ENCODE measurements around the gene ACO1. TPM values are rescaled to one million over a fixed set of nuclear protein-coding genes. Genes with fewer than 3 reads are reported as not detected.
A peak's percentile ranks its signal among the peaks of the same experiment; 100 is the strongest.

The ACO1 gene
- total RNA-seq: 10 to 100 TPM; 31.7 to 66.6 TPM

- H3K4me3 ChIP-seq: peak within 1 kb of the TSS; percentile 55 to 66
- peak; percentile 75 for DNase-seq (ENCODE audit: low spot score)
- WGBS: 2% methylated on average over 39 of the region's 73 CpGs
- no peaks in the 10 kb centered on the region for H3K9me3 ChIP-seq
- no peaks in the 10 kb centered on the region for H3K4me1 ChIP-seq (replicated peaks)
- H3K36me3 ChIP-seq: no peaks in the 10 kb centered on the region
- TF ChIP-seq POLR2A (IDR thresholded peaks at IDR 0.05) (peak; percentile 90), POLR2AphosphoS5 (IDR thresholded peaks at IDR 0.05) (peak; percentile 67)
- TF ChIP-seq, protein P1, sequence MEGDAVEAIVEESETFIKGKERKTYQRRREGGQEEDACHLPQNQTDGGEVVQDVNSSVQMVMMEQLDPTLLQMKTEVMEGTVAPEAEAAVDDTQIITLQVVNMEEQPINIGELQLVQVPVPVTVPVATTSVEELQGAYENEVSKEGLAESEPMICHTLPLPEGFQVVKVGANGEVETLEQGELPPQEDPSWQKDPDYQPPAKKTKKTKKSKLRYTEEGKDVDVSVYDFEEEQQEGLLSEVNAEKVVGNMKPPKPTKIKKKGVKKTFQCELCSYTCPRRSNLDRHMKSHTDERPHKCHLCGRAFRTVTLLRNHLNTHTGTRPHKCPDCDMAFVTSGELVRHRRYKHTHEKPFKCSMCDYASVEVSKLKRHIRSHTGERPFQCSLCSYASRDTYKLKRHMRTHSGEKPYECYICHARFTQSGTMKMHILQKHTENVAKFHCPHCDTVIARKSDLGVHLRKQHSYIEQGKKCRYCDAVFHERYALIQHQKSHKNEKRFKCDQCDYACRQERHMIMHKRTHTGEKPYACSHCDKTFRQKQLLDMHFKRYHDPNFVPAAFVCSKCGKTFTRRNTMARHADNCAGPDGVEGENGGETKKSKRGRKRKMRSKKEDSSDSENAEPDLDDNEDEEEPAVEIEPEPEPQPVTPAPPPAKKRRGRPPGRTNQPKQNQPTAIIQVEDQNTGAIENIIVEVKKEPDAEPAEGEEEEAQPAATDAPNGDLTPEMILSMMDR (IDR thresholded peaks at IDR 0.05): peak in 3 of 4 experiments; percentile 12 to 14 (median 13)
- intact Hi-C loops (cut with DNase I): loop anchor here (5.0 kb wide), 1 partner anchor 48 kb away; no protein-coding TSS in a partner anchor
- H3K27ac ChIP-seq: peak within 1 kb of the TSS; percentile 65 to 79
- no peaks in the 10 kb centered on the region for H3K27me3 ChIP-seq (replicated peaks; ENCODE audit: insufficient read depth)
Observed at GRCh38 chr9:32384364-32385151, at the start of gene ACO1. Gene ACO1, plus strand, starts transcription at chr9:32384643. Its CDS starts 20,864 bp downstream, at chr9:32405507.

DNA sequence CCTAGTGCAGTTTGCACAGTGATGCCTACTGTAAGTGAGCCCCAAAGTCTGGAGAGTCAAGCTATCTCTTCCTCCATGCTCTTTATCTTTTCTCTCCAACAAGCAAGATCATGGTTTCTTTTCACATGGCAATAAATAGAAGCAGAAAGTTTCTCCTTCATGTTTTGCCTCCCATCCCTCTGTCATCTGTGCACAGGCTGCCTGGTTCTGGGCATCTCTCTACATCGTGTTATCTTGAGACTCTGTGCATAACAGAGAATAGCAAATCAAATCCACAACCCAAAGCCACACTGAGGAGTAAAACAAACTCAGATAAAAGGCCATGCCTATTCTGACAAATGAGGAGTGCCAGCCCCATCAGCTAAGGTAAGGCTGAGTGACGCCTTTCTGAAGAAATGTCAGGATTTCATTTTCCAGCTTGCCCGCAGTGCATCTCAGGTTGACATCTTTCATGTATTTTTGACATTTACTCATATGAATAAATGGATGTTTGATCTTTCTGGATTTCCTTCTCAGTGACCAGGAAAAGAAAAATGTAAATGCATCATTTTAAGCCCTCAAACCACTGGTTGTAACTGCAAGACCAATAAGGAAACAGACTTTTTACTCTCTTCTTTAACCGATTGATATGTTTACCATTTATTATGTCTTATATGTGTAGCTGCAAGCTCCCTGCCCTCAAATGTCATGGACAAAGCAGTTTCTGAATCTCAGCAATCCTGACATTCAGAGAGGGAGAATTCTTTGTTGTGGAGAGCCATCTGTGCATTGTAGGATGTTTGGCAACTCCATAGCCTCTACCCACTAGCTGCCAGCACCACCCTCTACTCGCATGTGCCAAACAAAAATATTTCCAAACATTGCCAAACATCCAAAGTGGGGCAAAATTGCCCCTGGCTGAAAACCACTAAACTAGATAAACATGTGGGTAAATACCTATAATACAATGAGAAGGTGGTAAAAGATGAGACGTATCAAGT lies 49.2 kb upstream of the ACO1 start:
- H3K4me3 ChIP-seq: no peak overlapping the region
- intact Hi-C loops (cut with DNase I): no loop called here
- no peaks in the 10 kb centered on the region for H3K4me1 ChIP-seq (replicated peaks)
- TF ChIP-seq POLR2AphosphoS5 (IDR thresholded peaks at IDR 0.05): no peak
- TF ChIP-seq POLR2A (IDR thresholded peaks at IDR 0.05): no peak
- TF ChIP-seq, protein P1 (IDR thresholded peaks at IDR 0.05): no peak
- H3K27me3 ChIP-seq (replicated peaks; ENCODE audit: insufficient read depth): no peaks in the 10 kb centered on the region
- no peaks in the 10 kb centered on the region for H3K9me3 ChIP-seq
- H3K27ac ChIP-seq: no peak overlapping the region
- no peak for DNase-seq (ENCODE audit: low spot score)
- H3K36me3 ChIP-seq: no peaks in the 10 kb centered on the region
- 65% methylated on average over 6 of the region's 6 CpGs for WGBS

GRCh38 chr9:32339424-32339823 lies 45.0 kb upstream of the ACO1 start:
- TF ChIP-seq POLR2A (IDR thresholded peaks at IDR 0.05): no peak
- no peak for TF ChIP-seq POLR2AphosphoS5 (IDR thresholded peaks at IDR 0.05)
- TF ChIP-seq, protein P1 (IDR thresholded peaks at IDR 0.05): no peak
- WGBS: 81% methylated on average over 2 of the region's 2 CpGs
- Histone ChIP-seq H3K27ac (no peak overlapping the region), H3K36me3 (no peaks in the 10 kb centered on the region), H3K9me3 (no peaks in the 10 kb centered on the region), H3K4me3 (no peak overlapping the region), H3K4me1 (replicated peaks) (no peaks in the 10 kb centered on the region), H3K27me3 (replicated peaks; ENCODE audit: insufficient read depth) (no peaks in the 10 kb centered on the region)
- intact Hi-C loops (cut with DNase I): no loop called here
- DNase-seq (ENCODE audit: low spot score): no peak

DNA sequence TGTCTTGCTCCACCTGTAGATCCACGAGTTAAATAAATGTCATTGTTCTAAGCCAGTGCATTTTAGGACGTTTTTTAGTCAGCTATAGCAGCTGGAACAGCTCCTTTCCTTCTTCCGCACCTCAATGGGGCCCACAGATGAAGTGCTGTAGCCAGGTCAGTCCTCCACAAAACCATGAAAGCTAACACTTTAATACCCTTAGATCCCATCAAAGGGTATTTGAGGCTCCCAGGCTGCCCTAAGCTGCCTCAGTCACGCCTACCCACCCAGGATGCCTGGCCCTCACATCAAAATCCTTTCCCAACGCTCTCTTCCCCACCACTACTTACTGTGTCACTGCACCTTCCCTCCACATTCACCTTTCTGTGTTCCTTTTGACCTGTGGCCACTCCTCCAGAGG lies 44.1 kb upstream of the ACO1 start:
- TF ChIP-seq POLR2AphosphoS5 (IDR thresholded peaks at IDR 0.05): no peak
- TF ChIP-seq, protein P1 (IDR thresholded peaks at IDR 0.05): no peak
- TF ChIP-seq POLR2A (IDR thresholded peaks at IDR 0.05): no peak
- H3K36me3 ChIP-seq: no peaks in the 10 kb centered on the region
- no peaks in the 10 kb centered on the region for H3K9me3 ChIP-seq
- no peak overlapping the region for H3K4me3 ChIP-seq
- no peaks in the 10 kb centered on the region for H3K27me3 ChIP-seq (replicated peaks; ENCODE audit: insufficient read depth)
- H3K4me1 ChIP-seq (replicated peaks): no peaks in the 10 kb centered on the region
- no peak for DNase-seq (ENCODE audit: low spot score)
- intact Hi-C loops (cut with DNase I): no loop called here
- no peak overlapping the region for H3K27ac ChIP-seq
- WGBS: 67% methylated on average over 5 of the region's 5 CpGs
